K562 (cell line): ENCODE measurements around the gene RPL39. TPM values are rescaled to one million over a fixed set of nuclear protein-coding genes. Genes with fewer than 3 reads are reported as not detected.

Experiments used
- ATAC-seq: fragments of 200-7000 bp; cut with Tn5 transposase; 3 replicates; pipeline ENCODE4 v1.9.1; 2020; ENCODE audit warnings: moderate library complexity
- BruUV-seq: library from RNA; stranded (reverse); fragments of 400-500 nt; replicated peaks from 2 replicates; lab custom pipeline; 2021; lab: Mats Ljungman, UMichigan
- CTCF ChIA-PET: fragments of 300-600 bp; formaldehyde crosslinking; extraction: SDS; loops from one replicate; lab custom pipeline; 2021; ENCODE audit warnings: low intra/inter-chr PET ratio; lab: Yijun Ruan, JAX
- POLR2A ChIA-PET: fragments of 300-600, 350-650 bp; sonication (Branson Sonifier 250); formaldehyde crosslinking; extraction: SDS; loops from one replicate; lab custom pipeline; 2021; ENCODE audit warnings: antibody characterized with exemption, inconsistent platforms; lab: Yijun Ruan, JAX
- DNase-seq, 4 experiments: peaks; one replicate each; pipeline versions ENCODE4 v3.0.0 to v3.0.0-alpha.2; 2011 to 2018; ENCODE audit warnings: low spot score in 3 of 4, mixed read lengths in 3 of 4; ENCODE audit errors: extremely low read depth in 1 of 4
- FAIRE-seq: peaks from 2 replicates; lab custom pipeline; 2011; peaks lifted over from hg19 to GRCh38; lab: Jason Lieb, UNC
- H2AFZ ChIP-seq: 2 replicates; pipeline ENCODE4 v1.6.0; 2011; ENCODE audit warnings: low read depth, low read length, control low read depth, inconsistent platforms
- H3K27ac ChIP-seq: fragments of 200-600 bp; 3 replicates; pipeline ENCODE4 v1.8.0; 2011; ENCODE audit warnings: low read depth, mild to moderate bottlenecking, control low read depth, inconsistent platforms, low read length, moderate library complexity, mixed read lengths; ENCODE audit errors: extremely low read depth
- H3K27me3 ChIP-seq, 2 experiments: fragments of 300-600 bp in 1 of 2; 2 replicates in 1 of 2; 3 replicates in 1 of 2; pipeline versions ENCODE4 v1.6.0 to v1.8.0; 2011; ENCODE audit warnings: inconsistent platforms in 2 of 2, low read length in 2 of 2, mild to moderate bottlenecking in 1 of 2, mixed read lengths in 1 of 2, moderate library complexity in 1 of 2; ENCODE audit not compliant: control insufficient read depth in 2 of 2, insufficient read depth in 2 of 2
- H3K36me3 ChIP-seq: fragments of 300-600 bp; 3 replicates; pipeline ENCODE4 v1.8.0; 2011; ENCODE audit warnings: mild to moderate bottlenecking, low read length, inconsistent platforms; ENCODE audit not compliant: control insufficient read depth, insufficient read depth
- H3K4me1 ChIP-seq, 2 experiments: fragments of 200-600 bp in 1 of 2; replicated peaks in 1 of 2; 2 replicates in 1 of 2; 3 replicates in 1 of 2; pipeline versions ENCODE4 v1.5.1 to v1.8.0; 2011; ENCODE audit warnings: inconsistent platforms in 2 of 2, low read length in 2 of 2, mild to moderate bottlenecking in 1 of 2, mixed read lengths in 1 of 2, moderate library complexity in 1 of 2; ENCODE audit not compliant: control insufficient read depth in 2 of 2, insufficient read depth in 2 of 2
- H3K4me2 ChIP-seq: 2 replicates; pipeline ENCODE4 v1.6.1; 2011; ENCODE audit warnings: low read length, control low read depth, inconsistent platforms, mixed read lengths; ENCODE audit not compliant: insufficient read depth
- H3K4me3 ChIP-seq: fragments of 200-600 bp; sonication (generic), shearing (Covaris generic); 2 replicates; pipeline ENCODE4 v1.5.1; 2016; ENCODE audit warnings: control low read depth, inconsistent platforms
- H3K79me2 ChIP-seq: fragments of 200-600 bp; 3 replicates; pipeline ENCODE4 v1.8.0; 2011; ENCODE audit warnings: low read length, inconsistent platforms; ENCODE audit not compliant: control insufficient read depth, insufficient read depth
- H3K9ac ChIP-seq, 2 experiments: 2 replicates each; pipeline versions ENCODE4 v1.6.0 to v1.6.1; 2011; ENCODE audit warnings: low read depth in 2 of 2, low read length in 2 of 2, control low read depth in 1 of 2, inconsistent platforms in 1 of 2, mild to moderate bottlenecking in 1 of 2, mixed read lengths in 1 of 2; ENCODE audit not compliant: insufficient read depth in 1 of 2
- H3K9me1 ChIP-seq: one replicate; pipeline ENCODE4 v1.6.0; 2011; ENCODE audit warnings: inconsistent platforms, mild to moderate bottlenecking, low read length, moderate library complexity; ENCODE audit not compliant: control insufficient read depth, insufficient read depth
- H3K9me3 ChIP-seq: replicated peaks from 2 replicates; pipeline ENCODE4 v1.5.1; 2011; ENCODE audit warnings: low read depth, low read length, inconsistent platforms; ENCODE audit not compliant: control insufficient read depth, insufficient read depth
- H4K20me1 ChIP-seq: replicated peaks from 2 replicates; pipeline ENCODE4 v1.6.1; 2011; ENCODE audit warnings: low read length, inconsistent platforms, mixed read lengths; ENCODE audit not compliant: control insufficient read depth, insufficient read depth
- CREBBP ChIP-seq: IDR thresholded peaks from one replicate; pipeline ENCODE4 v1.6.1; 2012; ENCODE audit warnings: low read depth, mild to moderate bottlenecking, control low read depth, inconsistent platforms, low read length
- HDAC3 ChIP-seq: fragments of 450-650 bp; IDR thresholded peaks from 2 replicates; pipeline ENCODE4 v1.6.1; 2018; ENCODE audit warnings: borderline replicate concordance, mild to moderate bottlenecking, moderate library complexity; ENCODE audit not compliant: partially characterized antibody
- PKNOX1 ChIP-seq: fragments of 450-650 bp; IDR thresholded peaks from 2 replicates; pipeline ENCODE4 v1.6.1; 2016
- RBM25 ChIP-seq: fragments of 200-400 bp; formaldehyde crosslinking; IDR thresholded peaks from 2 replicates; pipeline ENCODE4 v1.6.1; 2018; ENCODE audit warnings: low read length, low read depth, moderate library complexity; ENCODE audit not compliant: severe bottlenecking
- ZFP36 ChIP-seq: fragments of 150-350 bp; IDR thresholded peaks from 2 replicates; pipeline ENCODE4 v1.6.1; 2018; ENCODE audit warnings: low read length, low read depth; ENCODE audit not compliant: partially characterized antibody
- WGBS: fragments of 100-300 bp; shearing (Covaris generic); methylation state at CpG from one replicate; pipeline ENCODE4 v1.1.6; 2016; ENCODE audit warnings: low coverage, mixed read lengths; ENCODE audit not compliant: insufficient coverage; ENCODE audit errors: missing lambda C conversion rate; 5-methylcytosine and 5-hydroxymethylcytosine counted together
- in situ Hi-C: fragments of 300-500 bp; cut with MboI; formaldehyde crosslinking; loops from 4 replicates; pipeline ENCODE4 v1.15.0; 2018; ENCODE audit warnings: inconsistent platforms, mixed read lengths
- intact Hi-C: fragments of 100-400 bp; cut with micrococcal nuclease; formaldehyde crosslinking; loops from 2 replicates; pipeline ENCODE4 v1.14.2; 2022
- polyA plus RNA-seq, 8 experiments: library from polyadenylated mRNA; depleted of rRNA in 4 of 8; stranded (reverse) in 5 of 8; unstranded in 3 of 8; fragments of >200 nt; fragmentation: Nextera tagmentation in 2 of 8; fragmentation: Illumina TruSeq in 1 of 8; extraction: Ambion mirVana in 2 of 8; extraction: Trizol in 1 of 8; gene quantifications; 2 replicates each; pipeline versions ENCODE4 v1.2.1 to v1.2.3, GENCODE V29; 2011 to 2014; ENCODE audit warnings: inconsistent platforms in 1 of 8, missing spikeins in 1 of 8
- total RNA-seq, 7 experiments: library from RNA; depleted of rRNA in 6 of 7; stranded (reverse); fragments of >200 nt in 6 of 7; fragmentation: Illumina TruSeq in 2 of 7; extraction: Trizol in 2 of 7; gene quantifications; 2 replicates each; pipeline versions ENCODE4 v1.2.1 to v1.2.3, GENCODE V29; 2011 to 2021; ENCODE audit warnings: low replicate concordance in 1 of 7

RPL39 gene
- total and polyA plus RNA-seq, 9 of the 15 experiments (the other 6 are each of a cell fraction or from before 2014, with no cell fraction given) = 1,382 to 5,043 (median 3,226) TPM

GRCh38 chrX:119756926-119757635, 34.3 kb downstream of the RPL39 start:
- no peak for DNase-seq
- no peak overlapping the region for H2AFZ ChIP-seq

DNA sequence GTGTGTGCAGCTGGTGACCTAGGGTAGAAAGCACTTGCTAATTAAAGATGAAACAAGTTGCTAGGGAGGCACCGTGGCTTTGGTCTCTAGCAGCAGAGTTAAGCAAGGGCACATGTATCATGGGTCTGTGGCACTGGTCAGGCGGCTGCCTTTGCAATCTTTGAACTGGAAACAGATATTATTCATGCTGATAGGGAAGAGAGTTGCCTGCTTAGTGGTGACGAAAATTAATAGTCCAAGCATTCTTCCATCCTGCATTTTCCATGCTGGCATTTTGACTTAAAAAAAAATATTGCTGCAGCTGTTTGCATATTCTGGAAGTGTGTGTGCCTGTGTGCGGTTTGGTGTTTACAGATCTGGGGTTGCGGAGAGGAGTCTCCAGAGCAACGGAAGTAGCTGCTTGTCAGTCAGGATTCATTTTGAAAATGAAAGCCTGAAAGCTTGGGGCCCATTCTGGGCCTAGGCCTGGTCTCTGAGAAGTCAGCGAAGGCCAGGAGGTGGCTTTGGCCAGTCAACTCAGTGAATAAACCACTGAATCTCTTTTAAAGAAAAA, 35.4 kb downstream of the RPL39 start:
- no peaks in the 10 kb centered on the region for H3K9me1 ChIP-seq
- H3K9me3 ChIP-seq = no peaks in the 10 kb centered on the region
- intact Hi-C loops (no loop called here), in situ Hi-C loops (no loop called here)
- no peaks in the 10 kb centered on the region for H3K79me2 ChIP-seq
- ChIA-PET POLR2A (interaction anchor here (0.6 kb wide), 1 partner anchor 122 kb away, joined by 3 read pairs; no protein-coding TSS in a partner anchor), CTCF (no interaction called here)
- WGBS = 32% methylated on average over 7 of the region's 7 CpGs
- H3K4me2 ChIP-seq = no peak overlapping the region
- no peak overlapping the region for H2AFZ ChIP-seq
- H3K27ac ChIP-seq = no peak overlapping the region
- H3K4me3 ChIP-seq = no peak overlapping the region
- DNase-seq = no peak
- ATAC-seq = no peak
- no peak overlapping the region for H3K9ac ChIP-seq
- no peaks in the 10 kb centered on the region for H3K36me3 ChIP-seq
- H4K20me1 ChIP-seq = no peaks in the 10 kb centered on the region; the same call in 1 of the 2 replicates
- peaks cover 0 to 24% of the 10 kb centered on the region in 2 experiments; a peak in 2 of 5 replicates for H3K4me1 ChIP-seq
- BruUV-seq = no TSS peak
- no peak for FAIRE-seq
- TF ChIP-seq CREBBP = no peak
- peak; percentile 68 for TF ChIP-seq PKNOX1
- TF ChIP-seq, all 486 proteins: peak for 1
- H3K27me3 ChIP-seq = no peaks in the 10 kb centered on the region

More at GRCh38 chrX:119756926-119757635, 34.3 kb downstream of the RPL39 start:
- no peak for FAIRE-seq
- CTCF ChIA-PET = no interaction called here
- H3K27ac ChIP-seq = no peak overlapping the region
- TF ChIP-seq HDAC3 (no peak), RBM25 (peak; percentile 18), ZFP36 (peak; percentile 20)
- H3K4me2 ChIP-seq = no peak overlapping the region
- H3K9me3 ChIP-seq = no peaks in the 10 kb centered on the region
- WGBS = 76% methylated on average over 8 of the region's 10 CpGs
- no peaks in the 10 kb centered on the region for H3K27me3 ChIP-seq
- no peaks in the 10 kb centered on the region for H3K36me3 ChIP-seq
- H4K20me1 ChIP-seq = no peaks in the 10 kb centered on the region; the same call in 1 of the 2 replicates
- no peak overlapping the region for H3K9ac ChIP-seq
- H3K9me1 ChIP-seq = no peaks in the 10 kb centered on the region
- no peak for ATAC-seq
- no TSS peak for BruUV-seq
- H3K4me1 ChIP-seq = peaks cover 0 to 24% of the 10 kb centered on the region in 2 experiments; a peak in 2 of 5 replicates
- H3K79me2 ChIP-seq = no peaks in the 10 kb centered on the region
- in situ Hi-C loops = no loop called here
- POLR2A ChIA-PET = interaction anchor here (0.7 to 1.6 kb wide), 4 partner anchors 8 to 34 kb away, joined by 3 to 7 read pairs (median 4); partner anchors contain the start of gene RPL39
- intact Hi-C loops = no loop called here
- H3K4me3 ChIP-seq = no peak overlapping the region
